K562 (cell line): ENCODE results near the gene AGAP3. TPM values are rescaled to one million over a fixed set of nuclear protein-coding genes. Genes with fewer than 3 reads are reported as not detected.

Experiments used
- BRD4 ChIP-seq: fragments of 200-600 bp; sonication (generic); IDR thresholded peaks from 2 replicates; pipeline ENCODE4 v1.6.1; 2017; ENCODE audit warnings: inconsistent platforms
- CHCHD3 ChIP-seq: fragments of 250-450 bp; sonication (Bioruptor Pico); IDR thresholded peaks from 2 replicates; pipeline ENCODE4 v2.1.2; 2022; ENCODE audit warnings: mild to moderate bottlenecking
- CHD2 ChIP-seq: IDR thresholded peaks from 2 replicates; pipeline ENCODE4 v1.6.1; 2011; ENCODE audit warnings: low read depth, low read length
- CREBBP ChIP-seq: IDR thresholded peaks from one replicate; pipeline ENCODE4 v1.6.1; 2012; ENCODE audit warnings: low read depth, mild to moderate bottlenecking, control low read depth, inconsistent platforms, low read length
- EP300 ChIP-seq: IDR thresholded peaks from 2 replicates; pipeline ENCODE4 v1.6.1; 2012; ENCODE audit warnings: low read length, improper control_type of control experiment
- HSF4 ChIP-seq: fragments of 250-450 bp; sonication (Bioruptor Pico); IDR thresholded peaks from 2 replicates; pipeline ENCODE4 v2.1.2; 2022; ENCODE audit warnings: mild to moderate bottlenecking, moderate library complexity, borderline replicate concordance
- MECOM ChIP-seq: fragments of 250-450 bp; sonication (Bioruptor Pico); IDR thresholded peaks from 2 replicates; pipeline ENCODE4 v1.8.0; 2022; ENCODE audit warnings: inconsistent platforms
- NFYB ChIP-seq: IDR thresholded peaks from 2 replicates; pipeline ENCODE4 v1.6.1; 2011; ENCODE audit warnings: mild to moderate bottlenecking, moderate library complexity; ENCODE audit not compliant: insufficient read length; ENCODE audit errors: extremely low read depth
- POU5F1 ChIP-seq: fragments of 150-350 bp; IDR thresholded peaks from 2 replicates; pipeline ENCODE4 v1.6.1; 2014; ENCODE audit warnings: borderline replicate concordance, low read length, low read depth, mild to moderate bottlenecking; ENCODE audit not compliant: partially characterized antibody
- RAD51 ChIP-seq: fragments of 450-650 bp; IDR thresholded peaks from 2 replicates; pipeline ENCODE4 v1.7.1; 2016; ENCODE audit warnings: low read depth, mild to moderate bottlenecking, borderline replicate concordance
- RB1 ChIP-seq: fragments of 450-650 bp; IDR thresholded peaks from 2 replicates; pipeline ENCODE4 v1.6.1; 2017; ENCODE audit warnings: low read depth, mild to moderate bottlenecking
- TAF15 ChIP-seq: fragments of 200-400 bp; formaldehyde crosslinking; IDR thresholded peaks from 2 replicates; pipeline ENCODE4 v1.6.1; 2017; ENCODE audit warnings: mild to moderate bottlenecking, low read depth, low read length, moderate library complexity
- ZNF12 ChIP-seq: sonication (generic); formaldehyde crosslinking; IDR thresholded peaks from 2 replicates; pipeline ENCODE4 v1.4.0; 2020; ENCODE audit warnings: mild to moderate bottlenecking, missing genetic modification reagents
- ZNF778 ChIP-seq: fragments of 450-650 bp; formaldehyde crosslinking; IDR thresholded peaks from 2 replicates; pipeline ENCODE4 v1.4.0; 2020; ENCODE audit warnings: mild to moderate bottlenecking, moderate library complexity
- polyA plus RNA-seq, 8 experiments: library from polyadenylated mRNA; depleted of rRNA in 4 of 8; stranded (reverse) in 5 of 8; unstranded in 3 of 8; fragments of >200 nt; fragmentation: Nextera tagmentation in 2 of 8; fragmentation: Illumina TruSeq in 1 of 8; extraction: Ambion mirVana in 2 of 8; extraction: Trizol in 1 of 8; gene quantifications; 2 replicates each; pipeline versions ENCODE4 v1.2.1 to v1.2.3, GENCODE V29; 2011 to 2014; ENCODE audit warnings: inconsistent platforms in 1 of 8, missing spikeins in 1 of 8
- total RNA-seq, 7 experiments: library from RNA; depleted of rRNA in 6 of 7; stranded (reverse); fragments of >200 nt in 6 of 7; fragmentation: Illumina TruSeq in 2 of 7; extraction: Trizol in 2 of 7; gene quantifications; 2 replicates each; pipeline versions ENCODE4 v1.2.1 to v1.2.3, GENCODE V29; 2011 to 2021; ENCODE audit warnings: low replicate concordance in 1 of 7
- TF ChIP-seq, protein P1 (sequence below): fragments of 250-450 bp; sonication (Bioruptor Pico); IDR thresholded peaks from 2 replicates; pipeline ENCODE4 v1.4.0; 2020
- TF ChIP-seq, protein P2 (sequence below): fragments of 450-650 bp; formaldehyde crosslinking; IDR thresholded peaks from 2 replicates; pipeline ENCODE4 v1.4.0; 2022; ENCODE audit warnings: mild to moderate bottlenecking, moderate library complexity
- TF ChIP-seq, protein P3 (sequence below): fragments of 450-650 bp; formaldehyde crosslinking; IDR thresholded peaks from 2 replicates; pipeline ENCODE4 v1.4.0; 2020; ENCODE audit warnings: mild to moderate bottlenecking, moderate library complexity
- TF ChIP-seq, protein P4 (sequence below): fragments of 250-450 bp; sonication (Bioruptor Pico); IDR thresholded peaks from 2 replicates; pipeline ENCODE4 v1.8.0; 2022; ENCODE audit warnings: moderate library complexity, mild to moderate bottlenecking, inconsistent platforms
- TF ChIP-seq, protein P5 (sequence below): fragments of 250-450 bp; sonication (Bioruptor Pico); IDR thresholded peaks from 2 replicates; pipeline ENCODE4 v1.8.0; 2021; ENCODE audit warnings: moderate library complexity, mild to moderate bottlenecking, inconsistent platforms
- TF ChIP-seq, protein P6 (sequence below): fragments of 250-450 bp; sonication (Bioruptor Pico); IDR thresholded peaks from 2 replicates; pipeline ENCODE4 v1.5.0; 2020; ENCODE audit warnings: mild to moderate bottlenecking

The AGAP3 gene
- total and polyA plus RNA-seq, 9 of the 15 experiments (the other 6 are each of a cell fraction or from before 2014, with no cell fraction given): 3.4 to 208 (median 62.2) TPM

DNA sequence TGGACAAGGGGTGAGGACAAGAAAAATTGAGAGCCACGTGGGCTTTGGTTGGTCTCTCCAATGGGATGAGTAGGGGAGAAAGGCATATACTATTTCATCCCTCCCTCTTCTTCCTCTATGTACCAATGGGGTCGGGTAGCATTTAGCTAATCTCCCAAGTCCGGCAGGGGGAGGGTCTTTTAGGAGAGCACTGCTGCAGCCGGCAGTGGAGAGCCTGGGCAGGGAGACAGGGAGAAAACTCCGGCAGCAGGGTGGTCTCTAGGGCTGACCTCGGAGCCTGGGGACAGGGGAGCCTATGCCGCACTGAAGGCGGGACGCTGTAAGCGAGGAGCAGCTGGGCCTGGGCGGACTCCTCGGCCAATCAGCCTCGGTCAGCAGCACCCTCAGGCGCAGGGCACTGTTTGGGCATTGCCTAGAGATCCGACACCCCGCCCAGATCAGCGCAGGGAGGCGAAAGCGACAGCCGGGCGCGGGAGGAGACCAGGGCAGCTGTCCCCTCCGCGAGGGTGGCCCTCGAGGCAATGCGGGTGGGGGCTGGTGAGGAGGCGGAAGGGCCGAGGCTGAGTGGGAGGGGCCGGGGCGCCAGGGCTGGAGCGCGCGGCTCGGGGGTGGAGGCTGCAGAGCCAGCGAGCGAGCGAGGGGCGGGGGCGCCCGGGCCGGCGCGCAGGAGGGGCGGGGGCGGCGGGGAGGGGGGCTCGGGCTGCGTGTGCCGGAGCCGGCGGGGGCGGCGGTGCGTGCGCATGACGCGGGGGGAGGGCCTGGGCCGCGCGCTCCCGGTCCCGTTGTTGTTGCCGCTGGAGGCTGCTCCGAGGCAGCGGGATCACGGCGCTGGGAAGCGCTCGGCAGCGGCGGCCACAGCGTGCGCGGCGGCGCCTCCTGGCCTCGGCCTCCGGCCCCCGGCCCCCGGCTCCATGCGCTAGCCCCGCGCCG, at the start of gene AGAP3 (continued):
- TF ChIP-seq, protein P1, sequence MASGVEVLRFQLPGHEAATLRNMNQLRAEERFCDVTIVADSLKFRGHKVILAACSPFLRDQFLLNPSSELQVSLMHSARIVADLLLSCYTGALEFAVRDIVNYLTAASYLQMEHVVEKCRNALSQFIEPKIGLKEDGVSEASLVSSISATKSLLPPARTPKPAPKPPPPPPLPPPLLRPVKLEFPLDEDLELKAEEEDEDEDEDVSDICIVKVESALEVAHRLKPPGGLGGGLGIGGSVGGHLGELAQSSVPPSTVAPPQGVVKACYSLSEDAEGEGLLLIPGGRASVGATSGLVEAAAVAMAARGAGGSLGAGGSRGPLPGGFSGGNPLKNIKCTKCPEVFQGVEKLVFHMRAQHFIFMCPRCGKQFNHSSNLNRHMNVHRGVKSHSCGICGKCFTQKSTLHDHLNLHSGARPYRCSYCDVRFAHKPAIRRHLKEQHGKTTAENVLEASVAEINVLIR (CRISPR knock-in tag): no peak
- no peak for TF ChIP-seq TAF15
- peak; percentile 76 for TF ChIP-seq RB1
- TF ChIP-seq, protein P2, sequence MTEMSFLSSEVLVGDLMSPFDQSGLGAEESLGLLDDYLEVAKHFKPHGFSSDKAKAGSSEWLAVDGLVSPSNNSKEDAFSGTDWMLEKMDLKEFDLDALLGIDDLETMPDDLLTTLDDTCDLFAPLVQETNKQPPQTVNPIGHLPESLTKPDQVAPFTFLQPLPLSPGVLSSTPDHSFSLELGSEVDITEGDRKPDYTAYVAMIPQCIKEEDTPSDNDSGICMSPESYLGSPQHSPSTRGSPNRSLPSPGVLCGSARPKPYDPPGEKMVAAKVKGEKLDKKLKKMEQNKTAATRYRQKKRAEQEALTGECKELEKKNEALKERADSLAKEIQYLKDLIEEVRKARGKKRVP: 0 out of 2 replicates have a peak, but pooled peaks have one; percentile 13
- no peak for TF ChIP-seq CHD2
- TF ChIP-seq, protein P3, sequence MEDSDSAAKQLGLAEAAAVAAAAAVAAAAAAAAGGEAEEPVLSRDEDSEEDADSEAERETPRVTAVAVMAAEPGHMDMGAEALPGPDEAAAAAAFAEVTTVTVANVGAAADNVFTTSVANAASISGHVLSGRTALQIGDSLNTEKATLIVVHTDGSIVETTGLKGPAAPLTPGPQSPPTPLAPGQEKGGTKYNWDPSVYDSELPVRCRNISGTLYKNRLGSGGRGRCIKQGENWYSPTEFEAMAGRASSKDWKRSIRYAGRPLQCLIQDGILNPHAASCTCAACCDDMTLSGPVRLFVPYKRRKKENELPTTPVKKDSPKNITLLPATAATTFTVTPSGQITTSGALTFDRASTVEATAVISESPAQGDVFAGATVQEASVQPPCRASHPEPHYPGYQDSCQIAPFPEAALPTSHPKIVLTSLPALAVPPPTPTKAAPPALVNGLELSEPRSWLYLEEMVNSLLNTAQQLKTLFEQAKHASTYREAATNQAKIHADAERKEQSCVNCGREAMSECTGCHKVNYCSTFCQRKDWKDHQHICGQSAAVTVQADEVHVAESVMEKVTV (CRISPR knock-in tag): 0 out of 2 replicates have a peak, but pooled peaks have one; percentile 8
- TF ChIP-seq MECOM (CRISPR knock-in tag): no peak
- no peak for TF ChIP-seq CREBBP
- TF ChIP-seq ZNF12: no peak
- TF ChIP-seq CHCHD3: peak; percentile 72; the same call in 1 of the 2 replicates
- no peak for TF ChIP-seq ZNF778
- TF ChIP-seq POU5F1: no peak
- TF ChIP-seq, protein P4, sequence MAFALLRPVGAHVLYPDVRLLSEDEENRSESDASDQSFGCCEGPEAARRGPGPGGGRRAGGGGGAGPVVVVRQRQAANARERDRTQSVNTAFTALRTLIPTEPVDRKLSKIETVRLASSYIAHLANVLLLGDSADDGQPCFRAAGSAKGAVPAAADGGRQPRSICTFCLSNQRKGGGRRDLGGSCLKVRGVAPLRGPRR: no peak
- no peak for TF ChIP-seq BRD4
- 0 out of 2 replicates have a peak, but pooled peaks have one; percentile 7 for TF ChIP-seq EP300
- TF ChIP-seq, protein P5, sequence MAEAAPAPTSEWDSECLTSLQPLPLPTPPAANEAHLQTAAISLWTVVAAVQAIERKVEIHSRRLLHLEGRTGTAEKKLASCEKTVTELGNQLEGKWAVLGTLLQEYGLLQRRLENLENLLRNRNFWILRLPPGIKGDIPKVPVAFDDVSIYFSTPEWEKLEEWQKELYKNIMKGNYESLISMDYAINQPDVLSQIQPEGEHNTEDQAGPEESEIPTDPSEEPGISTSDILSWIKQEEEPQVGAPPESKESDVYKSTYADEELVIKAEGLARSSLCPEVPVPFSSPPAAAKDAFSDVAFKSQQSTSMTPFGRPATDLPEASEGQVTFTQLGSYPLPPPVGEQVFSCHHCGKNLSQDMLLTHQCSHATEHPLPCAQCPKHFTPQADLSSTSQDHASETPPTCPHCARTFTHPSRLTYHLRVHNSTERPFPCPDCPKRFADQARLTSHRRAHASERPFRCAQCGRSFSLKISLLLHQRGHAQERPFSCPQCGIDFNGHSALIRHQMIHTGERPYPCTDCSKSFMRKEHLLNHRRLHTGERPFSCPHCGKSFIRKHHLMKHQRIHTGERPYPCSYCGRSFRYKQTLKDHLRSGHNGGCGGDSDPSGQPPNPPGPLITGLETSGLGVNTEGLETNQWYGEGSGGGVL (CRISPR knock-in tag): no peak
- TF ChIP-seq RAD51: 0 out of 2 replicates have a peak, but pooled peaks have one; percentile 49
- TF ChIP-seq, protein P6, sequence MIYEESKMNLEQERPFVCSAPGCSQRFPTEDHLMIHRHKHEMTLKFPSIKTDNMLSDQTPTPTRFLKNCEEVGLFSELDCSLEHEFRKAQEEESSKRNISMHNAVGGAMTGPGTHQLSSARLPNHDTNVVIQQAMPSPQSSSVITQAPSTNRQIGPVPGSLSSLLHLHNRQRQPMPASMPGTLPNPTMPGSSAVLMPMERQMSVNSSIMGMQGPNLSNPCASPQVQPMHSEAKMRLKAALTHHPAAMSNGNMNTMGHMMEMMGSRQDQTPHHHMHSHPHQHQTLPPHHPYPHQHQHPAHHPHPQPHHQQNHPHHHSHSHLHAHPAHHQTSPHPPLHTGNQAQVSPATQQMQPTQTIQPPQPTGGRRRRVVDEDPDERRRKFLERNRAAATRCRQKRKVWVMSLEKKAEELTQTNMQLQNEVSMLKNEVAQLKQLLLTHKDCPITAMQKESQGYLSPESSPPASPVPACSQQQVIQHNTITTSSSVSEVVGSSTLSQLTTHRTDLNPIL (CRISPR knock-in tag): no peak
- TF ChIP-seq HSF4 (CRISPR knock-in tag): no peak
- TF ChIP-seq NFYB: no peak
